Retinal pigment epithelial cell (primary cell): Measurements from ENCODE around the gene ESM1.

Experiments used
- DNase-seq: peaks from one replicate; pipeline ENCODE4 v3.0.0-alpha.2; 2010; ENCODE audit warnings: low read depth
- H3K4me3 ChIP-seq: 2 replicates; pipeline ENCODE4 v1.5.1; 2011; ENCODE audit warnings: mild to moderate bottlenecking, low read length, control low read depth, moderate library complexity
- CTCF ChIP-seq: conservative IDR thresholded peaks from 2 replicates; pipeline ENCODE4 v1.5.1; 2011; ENCODE audit warnings: low read depth, low read length, control low read depth, inconsistent platforms

Gene ESM1

DNA sequence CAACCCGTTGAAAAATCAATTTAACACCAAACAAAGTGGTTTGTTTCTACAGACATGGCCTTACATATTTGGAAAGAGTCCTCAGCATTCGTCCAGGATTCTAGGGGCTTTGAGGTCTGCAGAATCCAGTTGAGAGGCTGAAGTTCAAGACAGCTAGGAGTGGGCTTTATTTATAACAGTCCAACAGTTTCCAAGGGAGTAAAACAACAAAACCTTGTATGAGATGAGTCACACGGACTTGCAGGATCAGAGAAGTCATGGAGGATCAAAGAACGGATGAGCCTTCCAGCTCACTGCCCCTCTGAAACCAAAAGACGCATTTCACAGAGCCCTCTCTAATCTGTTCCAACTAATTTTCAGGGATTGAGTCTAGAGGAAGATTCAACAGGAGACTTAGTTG lies 11.1 kb upstream of the ESM1 start:
- no peak for DNase-seq
- no peak for TF ChIP-seq CTCF
- no peak overlapping the region for H3K4me3 ChIP-seq

DNA sequence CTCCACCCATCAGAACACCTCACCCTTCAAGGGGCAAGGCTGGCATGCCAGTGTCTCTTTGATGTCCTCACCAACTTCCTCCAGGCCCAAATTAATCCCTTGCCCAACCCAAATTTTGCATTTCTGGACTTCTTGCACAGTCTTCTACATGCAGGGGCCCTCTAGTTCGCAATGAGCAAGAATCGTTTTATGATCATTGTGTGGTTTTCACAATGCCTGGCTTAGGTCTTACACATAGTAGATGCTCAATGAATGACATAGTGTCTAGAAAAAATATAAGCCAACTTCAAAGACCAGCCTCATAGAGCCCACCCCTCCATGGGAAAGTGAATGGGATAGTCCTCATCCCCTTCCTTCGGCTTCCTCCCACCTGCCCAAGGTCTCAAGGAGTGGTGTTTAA lies 9.8 kb upstream of the ESM1 start:
- no peak for TF ChIP-seq CTCF
- DNase-seq = no peak

GRCh38 chr5:54994628-54995027 lies 9.2 kb upstream of the ESM1 start:
- TF ChIP-seq CTCF = no peak
- no peak for DNase-seq
- H3K4me3 ChIP-seq = no peak overlapping the region

More for the DNA sequence above, 9.8 kb upstream of the ESM1 start:
- no peak overlapping the region for H3K4me3 ChIP-seq

DNA sequence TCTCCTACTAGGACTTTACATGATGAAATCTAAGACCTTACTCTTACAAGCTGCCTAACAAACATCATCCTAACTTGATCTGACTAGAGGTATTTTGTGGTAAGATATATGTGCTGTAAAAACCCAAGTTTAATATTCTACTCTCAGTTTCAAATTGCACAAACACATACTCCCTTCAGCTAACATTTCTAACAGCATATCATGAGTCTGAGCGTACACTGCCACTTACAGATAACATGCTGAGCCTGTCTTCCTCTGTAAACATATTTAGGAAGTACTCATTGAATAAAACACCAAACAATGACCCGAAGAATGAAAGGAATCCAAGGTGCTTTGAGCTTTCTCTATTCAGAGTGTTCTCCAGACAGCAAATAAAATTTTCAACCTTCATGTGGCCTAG lies 7.9 kb upstream of the ESM1 start:
- DNase-seq = no peak
- no peak for TF ChIP-seq CTCF
- H3K4me3 ChIP-seq = no peak overlapping the region

GRCh38 chr5:54991416-54991815 lies 6.0 kb upstream of the ESM1 start:
- TF ChIP-seq CTCF = no peak
- H3K4me3 ChIP-seq = no peak overlapping the region

DNA sequence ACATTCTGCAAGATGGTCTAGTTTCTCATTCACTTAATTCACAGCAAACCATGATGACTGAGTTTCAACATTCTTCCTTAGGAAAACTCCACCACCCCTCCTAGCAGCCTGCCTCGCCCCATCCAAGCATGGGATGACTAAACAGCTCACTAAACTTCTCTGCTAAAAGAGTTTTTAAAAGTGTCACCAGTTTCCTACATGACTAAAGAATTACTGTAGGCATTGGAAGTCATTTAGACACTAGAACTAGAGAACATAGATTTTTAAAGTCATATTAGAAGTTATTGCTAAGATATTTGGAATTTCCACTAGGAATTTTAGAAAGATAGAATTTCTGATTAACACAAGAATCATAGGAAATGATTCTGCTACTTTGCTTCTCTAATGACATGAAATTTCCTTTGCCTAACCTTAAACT lies 5.5 kb upstream of the ESM1 start:
- no peak for TF ChIP-seq CTCF
- H3K4me3 ChIP-seq = no peak overlapping the region
- DNase-seq = peak; percentile 48

More at GRCh38 chr5:54991416-54991815, 6.0 kb upstream of the ESM1 start:
- DNase-seq = no peak

DNA sequence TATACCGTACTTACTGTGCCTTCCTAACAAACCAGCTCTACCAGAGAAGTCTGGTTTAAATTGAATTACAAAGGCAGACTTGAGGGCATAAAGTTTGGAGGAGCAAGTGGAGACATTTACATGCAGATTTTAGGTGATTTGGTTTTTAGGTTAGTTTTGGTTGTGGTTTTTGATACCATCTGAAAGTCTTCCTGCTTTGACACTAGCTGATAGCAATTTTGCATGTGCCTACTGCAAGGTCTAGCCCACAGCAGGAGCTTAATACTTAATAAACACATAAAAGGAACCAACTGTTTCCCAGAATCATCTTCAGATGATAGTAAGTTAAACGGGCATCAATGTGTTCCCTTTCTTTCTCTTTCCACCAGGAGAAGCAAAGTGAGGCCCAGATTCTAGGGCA lies 3.4 kb upstream of the ESM1 start:
- no peak for TF ChIP-seq CTCF
- no peak for DNase-seq
- no peak overlapping the region for H3K4me3 ChIP-seq
